IMR-90 (cell line): ENCODE results near the gene CEP162. TPM values are rescaled to one million over a fixed set of nuclear protein-coding genes. Genes with fewer than 3 reads are reported as not detected.

Source experiments
- ATAC-seq: fragments of 200-7000 bp; cut with Tn5 transposase; 2 replicates; pipeline ENCODE4 v1.9.1; 2020; ENCODE audit warnings: low read depth, mild to moderate bottlenecking, moderate library complexity
- BruUV-seq: library from RNA; stranded (reverse); fragments of 400-500 nt; replicated peaks from 2 replicates; lab custom pipeline; 2021; lab: Mats Ljungman, UMichigan
- CTCF ChIA-PET: fragments of 300-600 bp; formaldehyde crosslinking; extraction: SDS; loops from one replicate; lab custom pipeline; 2021; ENCODE audit warnings: antibody characterized with exemption; lab: Yijun Ruan, JAX
- POLR2A ChIA-PET: fragments of 300-600 bp; sonication (Branson Sonifier 250); formaldehyde crosslinking; loops from one replicate; lab custom pipeline; 2022; ENCODE audit warnings: antibody characterized with exemption; ENCODE audit not compliant: unreplicated experiment; lab: Charles Lee
- DNase-seq: peaks from one replicate; pipeline ENCODE4 v3.0.0; 2013
- H2AFZ ChIP-seq: replicated peaks from 2 replicates; pipeline ENCODE3; 2013; ENCODE audit warnings: low read length, mild to moderate bottlenecking; ENCODE audit not compliant: poor library complexity
- H2AK5ac ChIP-seq: 2 replicates; pipeline ENCODE4 v1.6.1; 2013; ENCODE audit warnings: low read depth, low read length, inconsistent platforms
- H2AK9ac ChIP-seq: replicated peaks from 2 replicates; pipeline ENCODE3; 2013; ENCODE audit warnings: mild to moderate bottlenecking, low read depth, low read length, moderate library complexity; ENCODE audit not compliant: poor library complexity
- H2BK120ac ChIP-seq: 2 replicates; pipeline ENCODE4 v1.6.1; 2013; ENCODE audit warnings: low read depth, low read length, inconsistent platforms
- H2BK15ac ChIP-seq: 3 replicates; pipeline ENCODE4 v1.6.1; 2013; ENCODE audit warnings: low read depth, low read length, inconsistent platforms
- H2BK20ac ChIP-seq: 2 replicates; pipeline ENCODE4 v1.6.1; 2013; ENCODE audit warnings: low read depth, mild to moderate bottlenecking, inconsistent platforms, low read length, moderate library complexity
- H2BK5ac ChIP-seq: 2 replicates; pipeline ENCODE4 v1.6.1; 2013; ENCODE audit warnings: mild to moderate bottlenecking, low read depth, low read length, inconsistent platforms; ENCODE audit not compliant: poor library complexity, severe bottlenecking
- H3K14ac ChIP-seq: replicated peaks from 2 replicates; pipeline ENCODE4 v1.6.1; 2013; ENCODE audit warnings: low read depth, low read length, inconsistent platforms
- H3K18ac ChIP-seq: 2 replicates; pipeline ENCODE4 v1.6.1; 2013; ENCODE audit warnings: low read depth, low read length, control low read depth
- H3K23ac ChIP-seq: 2 replicates; pipeline ENCODE4 v1.6.1; 2013; ENCODE audit warnings: low read depth, low read length, inconsistent platforms
- H3K27ac ChIP-seq: 2 replicates; pipeline ENCODE4 v1.5.1; 2013; ENCODE audit warnings: mild to moderate bottlenecking, control low read depth, low read length; ENCODE audit not compliant: insufficient read depth
- H3K27me3 ChIP-seq: 2 replicates; pipeline ENCODE4 v1.6.1; 2013; ENCODE audit warnings: low read length; ENCODE audit not compliant: control insufficient read depth, insufficient read depth
- H3K36me3 ChIP-seq: 2 replicates; pipeline ENCODE4 v1.6.1; 2013; ENCODE audit warnings: low read length, mixed read lengths; ENCODE audit not compliant: control insufficient read depth, insufficient read depth
- H3K4ac ChIP-seq: 2 replicates; pipeline ENCODE4 v1.6.1; 2013; ENCODE audit warnings: low read depth, low read length, inconsistent platforms
- H3K4me1 ChIP-seq: 2 replicates; pipeline ENCODE4 v1.6.1; 2013; ENCODE audit warnings: low read length, mixed read lengths; ENCODE audit not compliant: control insufficient read depth, insufficient read depth
- H3K4me2 ChIP-seq: 2 replicates; pipeline ENCODE4 v1.6.1; 2013; ENCODE audit warnings: low read depth, mild to moderate bottlenecking, control low read depth, low read length, moderate library complexity
- H3K4me3 ChIP-seq: 2 replicates; pipeline ENCODE4 v1.5.1; 2013; ENCODE audit warnings: low read depth, mild to moderate bottlenecking, control low read depth, low read length, moderate library complexity; ENCODE audit not compliant: insufficient read depth
- H3K56ac ChIP-seq: 2 replicates; pipeline ENCODE4 v1.6.1; 2013; ENCODE audit warnings: low read length, inconsistent platforms; ENCODE audit not compliant: insufficient read depth; ENCODE audit errors: extremely low read depth
- H3K79me1 ChIP-seq, 2 experiments: 2 replicates each; pipeline ENCODE4 v1.6.1; 2013; ENCODE audit warnings: low read length in 2 of 2, inconsistent platforms in 1 of 2, low read depth in 1 of 2
- H3K9ac ChIP-seq: 2 replicates; pipeline ENCODE4 v1.6.1; 2013; ENCODE audit warnings: low read depth, low read length, control low read depth
- H3K9me1 ChIP-seq: 2 replicates; pipeline ENCODE4 v1.6.1; 2013; ENCODE audit warnings: low read length, inconsistent platforms; ENCODE audit not compliant: insufficient read depth
- H3K9me3 ChIP-seq: 2 replicates; pipeline ENCODE4 v1.6.1; 2013; ENCODE audit warnings: low read length; ENCODE audit not compliant: control insufficient read depth, insufficient read depth
- H4K20me1 ChIP-seq: 2 replicates; pipeline ENCODE4 v1.6.1; 2013; ENCODE audit warnings: low read length, inconsistent platforms; ENCODE audit not compliant: insufficient read depth
- H4K5ac ChIP-seq: 2 replicates; pipeline ENCODE4 v1.6.1; 2013; ENCODE audit warnings: mild to moderate bottlenecking, low read depth, low read length, control low read depth
- H4K8ac ChIP-seq, 2 experiments: 2 replicates each; pipeline ENCODE4 v1.6.1; 2013; ENCODE audit warnings: low read depth in 2 of 2, low read length in 2 of 2, control low read depth in 1 of 2, inconsistent platforms in 1 of 2
- H4K91ac ChIP-seq: 2 replicates; pipeline ENCODE4 v1.6.1; 2013; ENCODE audit warnings: low read depth, low read length, inconsistent platforms; ENCODE audit not compliant: insufficient read depth
- BHLHE40 ChIP-seq: fragments of 150-350 bp; IDR thresholded peaks from 2 replicates; pipeline ENCODE4 v1.6.1; 2016; ENCODE audit warnings: mild to moderate bottlenecking, low read depth, low read length
- CHD1 ChIP-seq: IDR thresholded peaks from 2 replicates; pipeline ENCODE4 v1.6.1; 2012; ENCODE audit warnings: low read depth, low read length, improper control_type of control experiment
- CTCF ChIP-seq: conservative IDR thresholded peaks from 2 replicates; pipeline ENCODE4 v1.5.1; 2012; ENCODE audit warnings: mild to moderate bottlenecking, low read depth, low read length, improper control_type of control experiment
- FOS ChIP-seq: fragments of 150-350 bp; IDR thresholded peaks from 2 replicates; pipeline ENCODE4 v1.6.1; 2016; ENCODE audit warnings: low read depth, low read length
- MAFK ChIP-seq: IDR thresholded peaks from 2 replicates; pipeline ENCODE4 v1.6.1; 2012; ENCODE audit warnings: low read depth, low read length, improper control_type of control experiment
- NFE2L2 ChIP-seq: fragments of 150-350 bp; IDR thresholded peaks from 2 replicates; pipeline ENCODE4 v1.6.1; 2016; ENCODE audit warnings: low read depth, mild to moderate bottlenecking, low read length
- SMC3 ChIP-seq: fragments of 150-350 bp; IDR thresholded peaks from 2 replicates; pipeline ENCODE4 v1.6.1; 2016; ENCODE audit warnings: low read depth, mild to moderate bottlenecking, antibody characterized with exemption, low read length, moderate library complexity
- WGBS, 2 experiments: methylation state at CpG; one replicate each; pipeline versions ENCODE4 v1.1.5 to v1.1.7; 2013; ENCODE audit warnings: missing lambda C conversion rate in 2 of 2; ENCODE audit not compliant: insufficient read length in 1 of 2; ENCODE audit errors: extremely low coverage in 2 of 2; 5-methylcytosine and 5-hydroxymethylcytosine counted together
- dilution Hi-C: fragments of 300-500 bp; cut with HindIII; formaldehyde crosslinking; loops from one replicate; pipeline ENCODE4 v1.14.3; 2018; ENCODE audit warnings: low sequenced_read_pairs; ENCODE audit not compliant: unreplicated experiment
- in situ Hi-C: fragments of 300-500 bp; cut with MboI; formaldehyde crosslinking; loops from 3 replicates; pipeline ENCODE4 v1.14.3; 2019; ENCODE audit warnings: low sequenced_read_pairs, inconsistent platforms, mixed read lengths
- intact Hi-C: fragments of 100-400 bp; cut with micrococcal nuclease; formaldehyde crosslinking; loops from 2 replicates; pipeline ENCODE4 v1.10.0; 2022
- polyA plus RNA-seq, 3 experiments: library from polyadenylated mRNA; depleted of rRNA; stranded (reverse); fragments of >200 nt; gene quantifications; 2 replicates each; pipeline ENCODE4 v1.2.3, GENCODE V29; 2012; ENCODE audit warnings: low replicate concordance in 1 of 3
- total RNA-seq: library from RNA; depleted of rRNA; stranded (reverse); fragments of >200 nt; gene quantifications from 2 replicates; pipeline ENCODE4 v1.2.3, GENCODE V29; 2012

The CEP162 gene
- total and polyA plus RNA-seq, 2 of the 4 experiments (the other 2 are of a cell fraction): 1.2 to 1.6 TPM

- Histone ChIP-seq H3K4ac (no peak overlapping the region), H3K79me1 (no peaks in the 10 kb centered on the region), H3K27ac (no peak overlapping the region), H3K36me3 (no peaks in the 10 kb centered on the region), H2BK20ac (no peak overlapping the region), H3K4me3 (no peak overlapping the region), H4K20me1 (no peaks in the 10 kb centered on the region), H3K56ac (no peak overlapping the region), H3K27me3 (no peaks in the 10 kb centered on the region), H3K23ac (no peak overlapping the region), H2AK5ac (no peak overlapping the region), H3K4me1 (no peaks in the 10 kb centered on the region), H2BK15ac (no peak overlapping the region), H3K18ac (no peak overlapping the region), H3K9me1 (no peaks in the 10 kb centered on the region), H2BK5ac (no peak overlapping the region), H2AFZ (no peak overlapping the region), H4K8ac (no peak overlapping the region), H4K5ac (no peak overlapping the region), H3K4me2 (no peak overlapping the region), H3K14ac (no peak overlapping the region), H3K9me3 (no peaks in the 10 kb centered on the region), H3K9ac (no peak overlapping the region), H2BK120ac (no peak overlapping the region), H2AK9ac (no peak overlapping the region), H4K91ac (no peak overlapping the region)
- intact Hi-C loops (no loop called here), in situ Hi-C loops (no loop called here), dilution Hi-C loops (no loop called here)
- WGBS, 2 experiments: 14% methylated on average over 1 of the region's 4 CpGs; no CpG with 5 or more reads in 1 of the 2 experiments
- no TSS peak for BruUV-seq
- no peak for ATAC-seq
- POLR2A ChIA-PET: no interaction called here
- CTCF ChIA-PET: no interaction called here
- DNase-seq: no peak
- no peak for TF ChIP-seq FOS
- no peak for TF ChIP-seq MAFK
- TF ChIP-seq NFE2L2: no peak
- TF ChIP-seq CTCF: no peak
- TF ChIP-seq CHD1: no peak
- no peak for TF ChIP-seq SMC3
- TF ChIP-seq BHLHE40: no peak
These were observed 24.6 kb upstream of the CEP162 start for GRCh38 chr6:84251891-84252539.
